OCI-LY3 (cell line): ENCODE measurements around the gene DAB1.

Experiments
- H2AFZ ChIP-seq: fragments of 200-600, 300-600 bp; shearing (Covaris generic); 2 replicates; pipeline ENCODE4 v1.6.0; 2014; ENCODE audit warnings: antibody characterized with exemption, low read depth, low read length
- H3K27ac ChIP-seq: fragments of 200-600, 300-600 bp; sonication (generic); 2 replicates; pipeline ENCODE4 v1.5.1; 2014; ENCODE audit warnings: mild to moderate bottlenecking, low read length, moderate library complexity, mixed read lengths
- H3K27me3 ChIP-seq: fragments of 200-600, 300-600 bp; sonication (generic); 2 replicates; pipeline ENCODE4 v1.6.1; 2014; ENCODE audit warnings: low read depth, low read length, mixed read lengths
- H3K36me3 ChIP-seq: fragments of 200-600, 300-600 bp; sonication (generic); replicated peaks from 2 replicates; pipeline ENCODE3; 2014; ENCODE audit warnings: low read depth, low read length, mixed read lengths
- H3K4me1 ChIP-seq: fragments of 300-600, 200-600 bp; sonication (generic); 2 replicates; pipeline ENCODE4 v1.6.1; 2014; ENCODE audit warnings: low read length, mixed read lengths
- H3K4me2 ChIP-seq: fragments of 200-600, 300-600 bp; sonication (generic); 2 replicates; pipeline ENCODE4 v1.6.1; 2014; ENCODE audit warnings: low read length, mixed read lengths
- H3K4me3 ChIP-seq: fragments of 300-600, 200-600 bp; sonication (generic); 2 replicates; pipeline ENCODE4 v1.5.1; 2014; ENCODE audit warnings: antibody characterized with exemption, mild to moderate bottlenecking, low read length, moderate library complexity
- H3K79me2 ChIP-seq: fragments of 300-600, 200-600 bp; shearing (Covaris generic); 2 replicates; pipeline ENCODE4 v1.6.1; 2014; ENCODE audit warnings: mild to moderate bottlenecking, low read length, mixed read lengths
- H3K9ac ChIP-seq: fragments of 300-600, 200-600 bp; shearing (Covaris generic); 2 replicates; pipeline ENCODE4 v1.6.0; 2014; ENCODE audit warnings: mild to moderate bottlenecking, low read length, moderate library complexity
- H3K9me3 ChIP-seq: fragments of 200-600, 300-600 bp; shearing (Covaris generic); 2 replicates; pipeline ENCODE4 v1.6.1; 2014; ENCODE audit warnings: low read length, mixed read lengths; ENCODE audit not compliant: insufficient read depth
- H4K20me1 ChIP-seq: fragments of 200-600, 300-600 bp; sonication (generic); 2 replicates; pipeline ENCODE4 v1.6.1; 2016; ENCODE audit warnings: low read length, mixed read lengths; ENCODE audit not compliant: insufficient read depth
- EZH2phosphoT487 ChIP-seq: fragments of 200-600 bp; shearing (Covaris generic); IDR thresholded peaks from 2 replicates; pipeline ENCODE4 v1.6.1; 2018; ENCODE audit warnings: antibody characterized with exemption, mixed run types, low read depth
- TF ChIP-seq, protein P1 (sequence below): fragments of 200-600, 300-600 bp; sonication (generic); IDR thresholded peaks from 2 replicates; pipeline ENCODE4 v1.5.1; 2014; ENCODE audit warnings: antibody characterized with exemption, low read length, low read depth

DAB1 gene

DNA sequence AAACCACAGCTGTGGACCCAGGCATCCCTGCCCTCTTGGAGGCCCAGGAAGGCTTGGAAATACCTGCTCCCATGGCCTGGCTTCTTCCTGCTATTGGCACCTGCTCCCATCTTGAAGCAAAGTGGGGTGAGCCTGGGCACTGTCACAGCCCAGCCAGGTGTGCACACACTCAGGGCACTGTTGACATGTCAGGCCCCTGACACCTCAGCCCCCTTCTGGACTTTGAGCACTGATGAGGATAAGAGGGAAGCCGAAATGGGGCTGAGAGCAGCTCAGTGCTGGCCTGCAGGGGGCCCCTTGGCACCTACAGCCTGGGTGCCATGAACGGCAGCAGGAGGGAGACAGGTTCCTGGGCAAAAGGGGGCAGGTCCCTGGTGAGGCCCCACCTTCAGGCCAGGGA, 55.9 kb downstream of the DAB1 start:
- Histone ChIP-seq H3K27me3 (no peaks in the 10 kb centered on the region), H3K27ac (no peak overlapping the region), H3K36me3 (no peaks in the 10 kb centered on the region), H3K79me2 (no peaks in the 10 kb centered on the region), H3K4me2 (no peak overlapping the region), H3K4me1 (no peaks in the 10 kb centered on the region), H3K9ac (no peak overlapping the region), H3K9me3 (no peaks in the 10 kb centered on the region), H3K4me3 (no peak overlapping the region), H4K20me1 (no peaks in the 10 kb centered on the region), H2AFZ (no peak overlapping the region)
- TF ChIP-seq, protein P1, sequence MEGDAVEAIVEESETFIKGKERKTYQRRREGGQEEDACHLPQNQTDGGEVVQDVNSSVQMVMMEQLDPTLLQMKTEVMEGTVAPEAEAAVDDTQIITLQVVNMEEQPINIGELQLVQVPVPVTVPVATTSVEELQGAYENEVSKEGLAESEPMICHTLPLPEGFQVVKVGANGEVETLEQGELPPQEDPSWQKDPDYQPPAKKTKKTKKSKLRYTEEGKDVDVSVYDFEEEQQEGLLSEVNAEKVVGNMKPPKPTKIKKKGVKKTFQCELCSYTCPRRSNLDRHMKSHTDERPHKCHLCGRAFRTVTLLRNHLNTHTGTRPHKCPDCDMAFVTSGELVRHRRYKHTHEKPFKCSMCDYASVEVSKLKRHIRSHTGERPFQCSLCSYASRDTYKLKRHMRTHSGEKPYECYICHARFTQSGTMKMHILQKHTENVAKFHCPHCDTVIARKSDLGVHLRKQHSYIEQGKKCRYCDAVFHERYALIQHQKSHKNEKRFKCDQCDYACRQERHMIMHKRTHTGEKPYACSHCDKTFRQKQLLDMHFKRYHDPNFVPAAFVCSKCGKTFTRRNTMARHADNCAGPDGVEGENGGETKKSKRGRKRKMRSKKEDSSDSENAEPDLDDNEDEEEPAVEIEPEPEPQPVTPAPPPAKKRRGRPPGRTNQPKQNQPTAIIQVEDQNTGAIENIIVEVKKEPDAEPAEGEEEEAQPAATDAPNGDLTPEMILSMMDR, result no peak
- TF ChIP-seq EZH2phosphoT487, result no peak

DNA sequence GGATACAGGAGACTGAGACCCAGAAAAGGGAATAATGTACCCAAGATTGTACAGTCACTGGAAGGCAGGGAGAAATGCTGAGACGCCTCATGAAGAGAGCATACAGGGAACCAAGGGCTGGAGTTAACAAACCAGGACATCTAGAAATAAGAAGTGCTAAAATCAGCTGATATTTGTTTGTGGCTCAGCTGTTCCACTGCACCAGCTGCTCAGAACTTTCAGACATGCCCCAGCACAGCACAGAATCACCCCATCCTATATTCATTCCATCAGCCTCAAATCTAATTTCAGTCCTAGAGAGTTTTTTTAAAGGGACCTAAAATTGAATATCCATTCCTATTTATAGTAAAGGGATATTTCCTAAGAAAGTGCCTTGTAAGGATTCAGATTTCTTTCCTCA, 60.2 kb downstream of the DAB1 start:
- Histone ChIP-seq H3K4me1 (no peaks in the 10 kb centered on the region), H4K20me1 (no peaks in the 10 kb centered on the region), H3K4me2 (no peak overlapping the region), H3K9ac (no peak overlapping the region), H3K27ac (no peak overlapping the region), H3K9me3 (no peaks in the 10 kb centered on the region), H3K4me3 (no peak overlapping the region), H3K36me3 (no peaks in the 10 kb centered on the region), H2AFZ (no peak overlapping the region), H3K27me3 (no peaks in the 10 kb centered on the region), H3K79me2 (no peaks in the 10 kb centered on the region)
- TF ChIP-seq, protein P1, result no peak
- no peak for TF ChIP-seq EZH2phosphoT487

DNA sequence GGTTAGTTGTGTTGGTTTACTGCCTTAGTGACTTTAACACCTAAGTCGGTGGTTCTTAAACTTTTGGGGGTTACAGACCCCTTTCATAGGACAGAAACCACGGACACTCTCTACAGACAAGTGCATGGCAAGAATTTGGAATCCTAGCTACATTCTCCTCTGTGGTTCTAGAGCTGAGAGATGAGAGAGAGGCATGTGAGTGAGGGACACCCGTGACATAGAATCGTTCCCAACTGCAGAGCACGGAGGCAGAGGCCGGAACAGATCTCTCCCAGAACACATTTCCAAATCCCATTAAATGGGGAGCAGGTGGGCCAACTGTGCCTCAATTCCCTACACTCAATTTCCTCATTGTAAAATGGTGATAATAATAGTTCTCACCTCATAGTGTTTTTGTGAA, 60.7 kb downstream of the DAB1 start:
- no peak for TF ChIP-seq EZH2phosphoT487
- TF ChIP-seq, protein P1, result no peak
- Histone ChIP-seq H3K27ac (no peak overlapping the region), H3K9ac (no peak overlapping the region), H2AFZ (no peak overlapping the region), H4K20me1 (no peaks in the 10 kb centered on the region), H3K4me3 (no peak overlapping the region), H3K4me1 (no peaks in the 10 kb centered on the region), H3K27me3 (no peaks in the 10 kb centered on the region), H3K36me3 (peaks cover 2% of the 10 kb centered on the region), H3K9me3 (no peaks in the 10 kb centered on the region), H3K4me2 (no peak overlapping the region), H3K79me2 (no peaks in the 10 kb centered on the region)

DNA sequence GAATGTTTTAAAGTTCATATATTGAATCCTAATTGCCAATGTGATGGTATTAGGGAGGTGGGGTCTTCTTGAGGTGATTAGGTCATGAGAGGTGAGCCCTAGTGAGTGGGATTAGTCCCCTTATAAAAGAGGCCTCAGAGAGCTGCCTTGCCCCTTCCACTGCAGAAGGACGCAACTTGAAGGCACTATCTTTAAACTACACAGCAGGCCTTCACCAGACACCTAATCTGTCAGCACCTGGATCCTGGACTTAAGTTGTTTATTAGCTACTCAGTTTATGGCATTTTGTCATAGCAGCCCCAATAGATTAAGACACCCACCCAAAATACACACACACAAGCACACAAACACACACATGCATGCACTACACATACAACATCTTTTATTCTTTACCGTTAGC, 61.4 kb downstream of the DAB1 start:
- Histone ChIP-seq H3K9me3 (0 out of 2 replicates have a peak, but pooled peaks cover 3% of the 10 kb centered on the region), H2AFZ (no peak overlapping the region), H3K27ac (no peak overlapping the region), H3K4me1 (peaks cover 6% of the 10 kb centered on the region; the same call in 1 of the 2 replicates), H3K36me3 (peaks cover 2% of the 10 kb centered on the region), H3K9ac (no peak overlapping the region), H3K4me2 (no peak overlapping the region), H3K27me3 (no peaks in the 10 kb centered on the region), H3K4me3 (no peak overlapping the region), H4K20me1 (no peaks in the 10 kb centered on the region), H3K79me2 (no peaks in the 10 kb centered on the region)
- no peak for TF ChIP-seq EZH2phosphoT487
- TF ChIP-seq, protein P1, result no peak
